ENCODE results near the gene LTBP2. TPM values are rescaled to one million over a fixed set of nuclear protein-coding genes. Genes with fewer than 3 reads are reported as not detected.

Gene LTBP2
- total and polyA plus RNA-seq, 2 of the 13 experiments (the other 11 are each of a cell fraction or from before 2014, with no cell fraction given), result 0.20 to 0.41 TPM

- TF ChIP-seq HMGXB3 (CRISPR knock-in tag; IDR thresholded peaks at IDR 0.05; ENCODE audit: borderline replicate concordance), result no peak
Observed at GRCh38 chr14:74567646-74568379, 44.2 kb downstream of the LTBP2 start (continued).

GRCh38 chr14:74567219-74567618, 44.8 kb downstream of the LTBP2 start:
- no peak overlapping the region for H3K4me2 ChIP-seq (ENCODE audit: low read depth, low read length)
- no peaks in the 10 kb centered on the region for H3K9me3 ChIP-seq (ENCODE audit: low read length)
- WGBS (ENCODE audit: low lambda C conversion rate), result 0% methylated on average over 1 of the region's 9 CpGs
- H2AFZ ChIP-seq (ENCODE audit: low read length), result no peak overlapping the region
- ATAC-seq, result no peak
- DNase-seq (ENCODE audit: low spot score), result no peak
- intact Hi-C loops (cut with micrococcal nuclease; ENCODE audit: unreplicated experiment), result no loop called here
- H3K4me3 ChIP-seq (replicated peaks in 1 of 3; ENCODE audit: insufficient read depth in 1 of 3, low read depth in 2 of 3, low read length in 3 of 3), result no peak overlapping the region
- TF ChIP-seq ZNF10 (CRISPR knock-in tag; IDR thresholded peaks at IDR 0.05; ENCODE audit: borderline replicate concordance, low read depth) (no peak), NR2F6 (IDR thresholded peaks at IDR 0.05) (no peak), NR2F6 (CRISPR knock-in tag; IDR thresholded peaks at IDR 0.05) (no peak), ELF1 (CRISPR knock-in tag; IDR thresholded peaks at IDR 0.05) (no peak), ZNF609 (CRISPR knock-in tag; IDR thresholded peaks at IDR 0.05; ENCODE audit: borderline replicate concordance) (no peak), ZXDC (CRISPR knock-in tag; IDR thresholded peaks at IDR 0.05) (no peak)
- no TSS peak for BruUV-seq (replicated peaks)
- POLR2A ChIA-PET, result no interaction called here
- H3K9ac ChIP-seq (ENCODE audit: insufficient read depth, low read depth, low read length), result no peak overlapping the region
- H3K36me3 ChIP-seq (replicated peaks in 1 of 2; ENCODE audit: control insufficient read depth in 1 of 2, insufficient read depth in 2 of 2, low read length in 2 of 2), result no peaks in the 10 kb centered on the region
- peaks cover 45% of the 10 kb centered on the region for H3K4me1 ChIP-seq (ENCODE audit: insufficient read depth, low read length)
- no peaks in the 10 kb centered on the region for H3K79me2 ChIP-seq (ENCODE audit: insufficient read depth, low read length)
- peaks cover 0 to 27% of the 10 kb centered on the region in 2 experiments; a peak in 2 of 5 replicates for H3K27me3 ChIP-seq (ENCODE audit: control insufficient read depth in 1 of 2, insufficient read depth in 2 of 2, low read length in 2 of 2)
- no peak overlapping the region for H3K27ac ChIP-seq (ENCODE audit: extremely low read length, insufficient read depth, low read length)
- FAIRE-seq, result no peak
- CTCF ChIA-PET (ENCODE audit: low intra/inter-chr PET ratio, low total read pairs), result no interaction called here
- in situ Hi-C loops (cut with HindIII; ENCODE audit: extremely low pct_ligation_motif_present, low pct_unique_long_range_greater_than_20kb), result no loop called here
- H4K20me1 ChIP-seq (ENCODE audit: insufficient read depth, low read length), result no peaks in the 10 kb centered on the region

Data from HepG2 (cell line).